Activated effector memory CD4-positive, alpha-beta T cell treated with Interleukin-2 at 50 U/mL for 16 hours (primary cell): ENCODE data around the gene COMMD1.
"Not testable (repeated sequence)": the region's sequence is repeated elsewhere in the genome, so short reads cannot be mapped to it uniquely, and the experiment has no call there.

Source experiments
- DNase-seq: peaks from one replicate; pipeline ENCODE4 v3.0.0-alpha.2; 2020

COMMD1 gene

GRCh38 chr2:62076980-62077638 is 171.6 kb downstream of the COMMD1 start:
- no peak for DNase-seq

- no peak for DNase-seq
These were observed 179.3 kb downstream of the COMMD1 start for GRCh38 chr2:62084801-62085200.

- no peak for DNase-seq
These were observed 184.2 kb downstream of the COMMD1 start for GRCh38 chr2:62089658-62090057.

- no peak for DNase-seq
These were observed 186.0 kb downstream of the COMMD1 start for GRCh38 chr2:62091471-62091870.

GRCh38 chr2:62099050-62099449 is 193.6 kb downstream of the COMMD1 start:
- no peak for DNase-seq

GRCh38 chr2:62099523-62100175 is 194.2 kb downstream of the COMMD1 start:
- DNase-seq = no peak

- no peak for DNase-seq
These were observed 196.4 kb downstream of the COMMD1 start for GRCh38 chr2:62101886-62102285.

- no peak for DNase-seq
These were observed 197.0 kb downstream of the COMMD1 start for GRCh38 chr2:62102402-62102920.

- no peak for DNase-seq
These were observed 204.1 kb downstream of the COMMD1 start for GRCh38 chr2:62109554-62109953.

GRCh38 chr2:62110415-62111025 is 205.0 kb downstream of the COMMD1 start:
- DNase-seq = no peak

GRCh38 chr2:62112179-62112578 is 206.7 kb downstream of the COMMD1 start:
- no peak for DNase-seq

GRCh38 chr2:62114564-62114963 is 209.1 kb downstream of the COMMD1 start:
- DNase-seq = no peak

- DNase-seq = no peak
These were observed 211.5 kb downstream of the COMMD1 start for GRCh38 chr2:62116983-62117382.

GRCh38 chr2:62118160-62118559 is 212.7 kb downstream of the COMMD1 start:
- no peak for DNase-seq

- DNase-seq = no peak
These were observed 214.0 kb downstream of the COMMD1 start for GRCh38 chr2:62119311-62119974.

GRCh38 chr2:62126239-62126638 is 220.8 kb downstream of the COMMD1 start:
- not testable (repeated sequence) for DNase-seq

- DNase-seq = no peak
These were observed 227.9 kb downstream of the COMMD1 start for GRCh38 chr2:62133320-62133823.

- DNase-seq = no peak
These were observed 231.7 kb downstream of the COMMD1 start for GRCh38 chr2:62136956-62137830.

- no peak for DNase-seq
These were observed 235.1 kb downstream of the COMMD1 start for GRCh38 chr2:62140426-62141141.

- DNase-seq = no peak
These were observed 235.8 kb downstream of the COMMD1 start for GRCh38 chr2:62141142-62141740.

GRCh38 chr2:62142054-62142453 is 236.6 kb downstream of the COMMD1 start:
- no peak for DNase-seq
